Stimulated activated naive CD4-positive, alpha-beta T cell treated with Interleukin-2 at 50 U/mL for 16 hours (primary cell): ENCODE data around the gene RNF121.

ENCODE experiments used
- DNase-seq: peaks from one replicate; lab custom pipeline; 2025; lab: John Stamatoyannopoulos, UW

The RNF121 gene

DNA sequence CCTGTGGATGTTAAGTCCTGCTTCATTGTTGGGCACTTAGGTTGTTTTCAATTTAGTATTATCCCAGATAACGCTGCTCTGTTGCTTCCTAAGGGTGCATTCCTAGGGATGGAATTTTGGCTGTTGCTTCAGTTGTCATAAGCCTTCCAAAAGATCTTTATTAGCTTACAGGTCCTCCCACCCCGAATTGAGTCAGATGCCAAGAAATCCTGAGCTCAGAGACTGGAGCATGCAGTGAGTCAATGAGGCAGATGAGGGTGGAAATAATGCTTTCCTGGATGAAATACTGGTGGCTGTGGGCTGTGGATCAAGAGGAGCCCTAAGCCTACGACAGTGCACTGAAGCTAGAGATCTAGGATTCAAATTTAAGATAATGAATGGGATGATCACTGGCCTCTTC, 59.2 kb downstream of the RNF121 start:
- DNase-seq: no peak

- no peak for DNase-seq
Observed at GRCh38 chr11:71990701-71991100, 61.9 kb downstream of the RNF121 start.

DNA sequence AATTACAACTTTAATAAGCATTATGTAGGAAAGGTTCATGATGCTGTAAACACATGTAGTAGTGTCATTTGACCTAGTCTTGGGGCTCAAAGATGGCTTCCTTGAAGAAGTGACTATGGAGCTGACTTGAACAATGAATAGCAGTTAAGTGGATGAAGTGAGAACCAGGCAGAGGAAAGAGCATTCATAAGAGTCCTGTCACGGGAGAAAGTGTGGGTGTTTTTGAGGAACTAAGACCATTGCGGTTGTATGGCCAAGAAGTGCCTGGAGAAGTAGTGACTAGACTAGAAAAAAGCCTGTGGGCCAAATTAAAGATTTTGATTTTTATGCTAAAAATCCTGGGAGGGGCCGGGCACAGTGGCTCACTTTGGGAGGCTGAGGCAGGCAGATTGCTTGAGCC, 62.6 kb downstream of the RNF121 start:
- no peak for DNase-seq

GRCh38 chr11:71992136-71992730, 63.4 kb downstream of the RNF121 start:
- DNase-seq: no peak

DNA sequence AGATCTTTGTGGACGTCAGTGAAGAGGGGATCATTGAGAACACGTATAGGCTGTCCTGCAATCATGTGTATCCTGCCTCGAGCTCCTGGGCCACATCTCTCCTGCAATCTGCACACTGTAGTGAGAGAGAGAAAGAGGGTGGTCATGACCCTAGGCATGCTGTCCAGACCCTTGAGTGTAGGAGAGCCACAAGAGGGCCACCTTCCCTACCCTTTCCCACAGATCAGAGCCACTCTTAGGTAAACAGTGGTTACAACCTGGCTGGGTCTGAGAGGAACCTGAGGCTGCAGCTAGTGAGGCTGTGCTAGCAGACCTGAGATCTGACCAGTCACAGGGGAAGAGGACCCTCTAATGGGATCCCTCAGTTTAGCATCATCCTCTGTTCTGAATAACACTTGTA, 65.9 kb downstream of the RNF121 start:
- no peak for DNase-seq

- no peak for DNase-seq
Observed at GRCh38 chr11:71995726-71996291, 67.0 kb downstream of the RNF121 start.

- DNase-seq: no peak
Observed at GRCh38 chr11:71996517-71996916, 67.7 kb downstream of the RNF121 start.

DNA sequence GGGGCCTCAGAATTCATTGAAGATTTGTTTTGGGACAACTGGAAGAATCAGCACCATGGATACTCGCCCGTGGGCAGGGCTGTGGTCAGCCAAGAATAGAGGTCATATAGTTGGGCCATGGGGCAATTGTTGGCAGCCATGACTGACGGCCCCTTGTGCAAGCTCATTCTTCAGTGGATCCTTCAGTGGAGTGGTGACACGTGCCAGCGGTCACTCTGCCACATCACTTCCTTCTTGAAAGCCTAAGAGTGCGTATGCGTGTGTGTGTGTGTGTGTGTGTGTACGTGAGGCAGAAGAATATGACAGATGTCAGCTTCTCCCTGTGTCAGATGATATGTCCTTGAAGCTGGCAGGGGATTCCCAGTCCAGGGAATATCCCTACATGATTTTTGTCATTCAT, 68.1 kb downstream of the RNF121 start:
- no peak for DNase-seq

GRCh38 chr11:71997594-71997993, 68.7 kb downstream of the RNF121 start:
- DNase-seq: no peak

- DNase-seq: no peak
Observed at GRCh38 chr11:71998061-71998460, 69.2 kb downstream of the RNF121 start.

- DNase-seq: peak; percentile 3
Observed at GRCh38 chr11:71998649-71999310, 69.9 kb downstream of the RNF121 start, which contains the start of gene IL18BP. Gene IL18BP (plus strand): TSS chr11:71998909. CDS start chr11:71999985, 1,076 bp downstream.

DNA sequence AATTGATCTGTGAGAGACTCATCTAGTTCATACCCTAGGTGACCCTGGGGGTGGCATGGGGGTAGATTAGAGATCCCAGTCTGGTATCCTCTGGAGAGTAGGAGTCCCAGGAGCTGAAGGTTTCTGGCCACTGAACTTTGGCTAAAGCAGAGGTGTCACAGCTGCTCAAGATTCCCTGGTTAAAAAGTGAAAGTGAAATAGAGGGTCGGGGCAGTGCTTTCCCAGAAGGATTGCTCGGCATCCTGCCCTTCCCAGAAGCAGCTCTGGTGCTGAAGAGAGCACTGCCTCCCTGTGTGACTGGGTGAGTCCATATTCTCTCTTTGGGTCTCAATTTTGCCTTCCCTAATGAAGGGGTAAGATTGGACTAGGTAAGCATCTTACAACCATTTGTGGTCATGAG, 70.5 kb downstream of the RNF121 start:
- DNase-seq: no peak

- DNase-seq: no peak
Observed at GRCh38 chr11:71999798-72000197, 71.0 kb downstream of the RNF121 start.

DNA sequence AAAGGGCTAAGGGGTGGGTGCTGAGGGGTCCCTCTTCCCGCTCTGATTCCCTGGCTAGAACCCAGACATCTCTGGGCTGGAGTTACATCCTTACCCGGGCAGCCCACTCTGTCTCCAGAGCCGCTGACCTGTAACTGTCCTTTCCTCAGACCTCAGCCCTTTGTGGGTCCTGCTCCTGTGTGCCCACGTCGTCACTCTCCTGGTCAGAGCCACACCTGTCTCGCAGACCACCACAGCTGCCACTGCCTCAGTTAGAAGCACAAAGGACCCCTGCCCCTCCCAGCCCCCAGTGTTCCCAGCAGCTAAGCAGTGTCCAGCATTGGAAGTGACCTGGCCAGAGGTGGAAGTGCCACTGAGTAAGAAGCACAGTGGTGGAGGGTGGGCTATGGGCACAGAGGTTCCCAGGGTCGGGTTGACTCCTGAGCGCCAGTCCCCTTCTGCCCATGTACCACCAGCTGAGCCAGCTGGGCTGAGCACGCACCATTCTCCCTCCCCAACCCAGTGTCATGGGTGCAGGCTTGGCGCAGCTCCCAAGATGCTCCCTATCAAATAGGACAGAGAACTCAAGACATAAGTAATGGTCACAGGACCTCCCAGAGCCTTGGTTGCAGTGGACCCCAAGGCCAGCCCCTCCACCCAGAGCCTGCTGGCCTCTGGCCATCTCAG, 71.5 kb downstream of the RNF121 start:
- DNase-seq: no peak

GRCh38 chr11:72001285-72001684, 72.4 kb downstream of the RNF121 start:
- DNase-seq: no peak

DNA sequence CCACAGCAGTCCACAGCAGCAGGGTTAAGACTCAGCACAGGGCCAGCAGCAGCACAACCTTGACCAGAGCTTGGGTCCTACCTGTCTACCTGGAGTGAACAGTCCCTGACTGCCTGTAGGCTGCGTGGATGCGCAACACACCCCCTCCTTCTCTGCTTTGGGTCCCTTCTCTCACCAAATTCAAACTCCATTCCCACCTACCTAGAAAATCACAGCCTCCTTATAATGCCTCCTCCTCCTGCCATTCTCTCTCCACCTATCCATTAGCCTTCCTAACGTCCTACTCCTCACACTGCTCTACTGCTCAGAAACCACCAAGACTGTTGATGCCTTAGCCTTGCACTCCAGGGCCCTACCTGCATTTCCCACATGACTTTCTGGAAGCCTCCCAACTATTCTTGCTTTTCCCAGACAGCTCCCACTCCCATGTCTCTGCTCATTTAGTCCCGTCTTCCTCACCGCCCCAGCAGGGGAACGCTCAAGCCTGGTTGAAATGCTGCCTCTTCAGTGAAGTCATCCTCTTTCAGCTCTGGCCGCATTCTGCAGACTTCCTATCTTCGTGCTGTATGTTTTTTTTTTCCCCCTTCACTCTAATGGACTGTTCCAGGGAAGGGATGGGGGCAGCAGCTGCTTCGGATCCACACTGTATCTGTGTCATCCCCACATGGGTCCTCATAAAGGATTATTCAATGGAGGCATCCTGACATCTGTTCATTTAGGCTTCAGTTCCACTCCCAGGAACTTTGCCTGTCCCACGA, 73.2 kb downstream of the RNF121 start:
- DNase-seq: no peak

- DNase-seq: no peak
Observed at GRCh38 chr11:72002841-72003775, 74.3 kb downstream of the RNF121 start.

GRCh38 chr11:72003776-72004171, 74.9 kb downstream of the RNF121 start:
- no peak for DNase-seq

GRCh38 chr11:72004515-72005346, 75.9 kb downstream of the RNF121 start:
- no peak for DNase-seq
